ENCODE data around the gene NHERF2.

DNA sequence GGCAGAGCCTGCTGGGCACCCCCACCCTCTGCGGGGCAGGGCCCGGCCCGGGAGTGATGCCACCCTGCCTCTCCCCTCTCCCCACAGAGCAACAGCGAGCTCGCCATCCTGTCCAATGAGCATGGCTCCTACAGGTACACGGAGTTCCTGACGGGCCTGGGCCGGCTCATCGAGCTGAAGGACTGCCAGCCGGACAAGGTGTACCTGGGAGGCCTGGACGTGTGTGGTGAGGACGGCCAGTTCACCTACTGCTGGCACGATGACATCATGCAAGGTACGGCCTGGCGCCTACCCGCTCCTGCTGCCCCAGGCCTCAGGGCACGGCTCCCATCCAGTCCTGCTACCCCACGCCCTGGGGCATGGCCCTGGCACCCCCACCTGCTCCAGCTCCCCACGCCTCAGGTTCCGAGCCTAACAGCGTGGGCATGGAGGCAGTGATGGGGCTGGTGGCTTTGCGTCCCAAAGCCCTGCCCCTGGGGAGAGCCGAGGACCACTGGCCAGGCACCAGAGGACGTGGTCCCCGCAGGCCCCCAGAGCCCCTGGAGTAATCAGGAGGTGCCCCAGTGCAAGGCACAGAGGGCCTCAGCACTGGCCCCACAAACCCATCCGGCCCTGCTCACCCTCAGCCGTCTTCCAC, 59.5 kb downstream of the NHERF2 start:
- TF ChIP-seq, protein P1, sequence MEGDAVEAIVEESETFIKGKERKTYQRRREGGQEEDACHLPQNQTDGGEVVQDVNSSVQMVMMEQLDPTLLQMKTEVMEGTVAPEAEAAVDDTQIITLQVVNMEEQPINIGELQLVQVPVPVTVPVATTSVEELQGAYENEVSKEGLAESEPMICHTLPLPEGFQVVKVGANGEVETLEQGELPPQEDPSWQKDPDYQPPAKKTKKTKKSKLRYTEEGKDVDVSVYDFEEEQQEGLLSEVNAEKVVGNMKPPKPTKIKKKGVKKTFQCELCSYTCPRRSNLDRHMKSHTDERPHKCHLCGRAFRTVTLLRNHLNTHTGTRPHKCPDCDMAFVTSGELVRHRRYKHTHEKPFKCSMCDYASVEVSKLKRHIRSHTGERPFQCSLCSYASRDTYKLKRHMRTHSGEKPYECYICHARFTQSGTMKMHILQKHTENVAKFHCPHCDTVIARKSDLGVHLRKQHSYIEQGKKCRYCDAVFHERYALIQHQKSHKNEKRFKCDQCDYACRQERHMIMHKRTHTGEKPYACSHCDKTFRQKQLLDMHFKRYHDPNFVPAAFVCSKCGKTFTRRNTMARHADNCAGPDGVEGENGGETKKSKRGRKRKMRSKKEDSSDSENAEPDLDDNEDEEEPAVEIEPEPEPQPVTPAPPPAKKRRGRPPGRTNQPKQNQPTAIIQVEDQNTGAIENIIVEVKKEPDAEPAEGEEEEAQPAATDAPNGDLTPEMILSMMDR (conservative IDR thresholded peaks at IDR 0.05; ENCODE audit: low read length), result no peak
- no peak for TF ChIP-seq EZH2phosphoT487 (IDR thresholded peaks at IDR 0.05; ENCODE audit: borderline replicate concordance)

All from Loucy (cell line).